ENCODE measurements around the gene BCDIN3D. TPM values are rescaled to one million over a fixed set of nuclear protein-coding genes. Genes with fewer than 3 reads are reported as not detected.

The BCDIN3D gene
- total RNA-seq, 1 donor from 2014 or later, result 3.3 TPM

DNA sequence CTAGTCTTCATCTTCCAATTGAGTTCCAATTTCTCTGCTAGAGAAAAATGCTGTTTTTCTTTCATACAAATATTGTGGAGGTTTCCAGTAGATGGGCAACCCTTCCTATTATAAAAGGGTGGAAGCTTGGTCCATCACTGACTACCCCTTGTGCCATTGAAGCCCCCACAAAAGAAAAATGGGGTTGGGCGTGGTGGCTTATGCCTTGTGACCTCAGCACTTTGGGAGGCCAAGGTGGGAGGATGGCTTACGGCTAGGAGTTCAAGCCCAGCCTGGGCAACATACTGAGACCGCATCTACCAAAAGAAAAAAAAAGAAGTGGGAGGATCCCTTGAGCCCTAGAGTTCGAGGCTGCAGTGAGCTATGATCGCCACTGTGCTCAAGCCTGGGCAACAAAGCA is 37.5 kb downstream of the BCDIN3D start:
- Mint-ChIP-seq H3K36me3 (ENCODE audit: low read depth) (peaks cover 15% of the 10 kb centered on the region), H3K27me3 (ENCODE audit: low read depth) (no peaks in the 10 kb centered on the region), H3K4me3 (ENCODE audit: unreplicated experiment) (no peak overlapping the region), H3K4me1 (ENCODE audit: low read depth) (peaks cover 31% of the 10 kb centered on the region), H3K27ac (ENCODE audit: unreplicated experiment) (no peak overlapping the region), H3K9me3 (ENCODE audit: low read depth) (no peaks in the 10 kb centered on the region)
- TF ChIP-seq, protein P1, sequence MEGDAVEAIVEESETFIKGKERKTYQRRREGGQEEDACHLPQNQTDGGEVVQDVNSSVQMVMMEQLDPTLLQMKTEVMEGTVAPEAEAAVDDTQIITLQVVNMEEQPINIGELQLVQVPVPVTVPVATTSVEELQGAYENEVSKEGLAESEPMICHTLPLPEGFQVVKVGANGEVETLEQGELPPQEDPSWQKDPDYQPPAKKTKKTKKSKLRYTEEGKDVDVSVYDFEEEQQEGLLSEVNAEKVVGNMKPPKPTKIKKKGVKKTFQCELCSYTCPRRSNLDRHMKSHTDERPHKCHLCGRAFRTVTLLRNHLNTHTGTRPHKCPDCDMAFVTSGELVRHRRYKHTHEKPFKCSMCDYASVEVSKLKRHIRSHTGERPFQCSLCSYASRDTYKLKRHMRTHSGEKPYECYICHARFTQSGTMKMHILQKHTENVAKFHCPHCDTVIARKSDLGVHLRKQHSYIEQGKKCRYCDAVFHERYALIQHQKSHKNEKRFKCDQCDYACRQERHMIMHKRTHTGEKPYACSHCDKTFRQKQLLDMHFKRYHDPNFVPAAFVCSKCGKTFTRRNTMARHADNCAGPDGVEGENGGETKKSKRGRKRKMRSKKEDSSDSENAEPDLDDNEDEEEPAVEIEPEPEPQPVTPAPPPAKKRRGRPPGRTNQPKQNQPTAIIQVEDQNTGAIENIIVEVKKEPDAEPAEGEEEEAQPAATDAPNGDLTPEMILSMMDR (IDR thresholded peaks at IDR 0.05), result no peak
- peak; percentile 18 for DNase-seq (ENCODE audit: low spot score)

DNA sequence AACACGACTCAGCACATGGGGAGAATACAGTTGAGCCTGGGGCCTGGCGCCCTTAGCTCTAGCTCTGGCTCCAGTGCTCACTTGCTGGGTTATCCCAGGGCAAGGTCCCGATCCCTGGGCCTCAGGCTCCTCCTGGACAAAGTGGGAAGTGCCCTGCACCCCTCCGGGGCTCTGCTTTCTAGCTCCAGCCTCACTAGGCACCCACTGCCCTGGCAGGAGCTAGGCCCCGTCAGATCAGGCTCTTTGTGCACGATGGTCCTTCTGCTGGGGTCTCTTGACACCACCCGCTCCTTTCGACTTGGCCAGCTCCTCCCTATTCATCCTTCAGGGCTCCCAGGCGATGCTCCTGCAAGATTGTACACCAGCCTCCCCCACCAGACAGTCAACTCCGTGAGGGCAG is 38.1 kb downstream of the BCDIN3D start:
- Mint-ChIP-seq H3K4me3 (ENCODE audit: unreplicated experiment) (no peak overlapping the region), H3K9me3 (ENCODE audit: low read depth) (no peaks in the 10 kb centered on the region), H3K27me3 (ENCODE audit: low read depth) (no peaks in the 10 kb centered on the region), H3K36me3 (ENCODE audit: low read depth) (peaks cover 19% of the 10 kb centered on the region), H3K4me1 (ENCODE audit: low read depth) (peaks cover 26% of the 10 kb centered on the region), H3K27ac (ENCODE audit: unreplicated experiment) (no peak overlapping the region)
- no peak for DNase-seq (ENCODE audit: low spot score)
- TF ChIP-seq, protein P1 (IDR thresholded peaks at IDR 0.05), result no peak

- Mint-ChIP-seq H3K27ac (ENCODE audit: unreplicated experiment) (no peak overlapping the region), H3K27me3 (ENCODE audit: low read depth) (no peaks in the 10 kb centered on the region), H3K9me3 (ENCODE audit: low read depth) (no peaks in the 10 kb centered on the region), H3K4me1 (ENCODE audit: low read depth) (peaks cover 16% of the 10 kb centered on the region), H3K4me3 (ENCODE audit: unreplicated experiment) (no peak overlapping the region), H3K36me3 (ENCODE audit: low read depth) (peaks cover 24% of the 10 kb centered on the region)
- TF ChIP-seq, protein P1 (IDR thresholded peaks at IDR 0.05), result no peak
- DNase-seq (ENCODE audit: low spot score), result no peak
These were observed 39.0 kb downstream of the BCDIN3D start for GRCh38 chr12:49803693-49804450.

DNA sequence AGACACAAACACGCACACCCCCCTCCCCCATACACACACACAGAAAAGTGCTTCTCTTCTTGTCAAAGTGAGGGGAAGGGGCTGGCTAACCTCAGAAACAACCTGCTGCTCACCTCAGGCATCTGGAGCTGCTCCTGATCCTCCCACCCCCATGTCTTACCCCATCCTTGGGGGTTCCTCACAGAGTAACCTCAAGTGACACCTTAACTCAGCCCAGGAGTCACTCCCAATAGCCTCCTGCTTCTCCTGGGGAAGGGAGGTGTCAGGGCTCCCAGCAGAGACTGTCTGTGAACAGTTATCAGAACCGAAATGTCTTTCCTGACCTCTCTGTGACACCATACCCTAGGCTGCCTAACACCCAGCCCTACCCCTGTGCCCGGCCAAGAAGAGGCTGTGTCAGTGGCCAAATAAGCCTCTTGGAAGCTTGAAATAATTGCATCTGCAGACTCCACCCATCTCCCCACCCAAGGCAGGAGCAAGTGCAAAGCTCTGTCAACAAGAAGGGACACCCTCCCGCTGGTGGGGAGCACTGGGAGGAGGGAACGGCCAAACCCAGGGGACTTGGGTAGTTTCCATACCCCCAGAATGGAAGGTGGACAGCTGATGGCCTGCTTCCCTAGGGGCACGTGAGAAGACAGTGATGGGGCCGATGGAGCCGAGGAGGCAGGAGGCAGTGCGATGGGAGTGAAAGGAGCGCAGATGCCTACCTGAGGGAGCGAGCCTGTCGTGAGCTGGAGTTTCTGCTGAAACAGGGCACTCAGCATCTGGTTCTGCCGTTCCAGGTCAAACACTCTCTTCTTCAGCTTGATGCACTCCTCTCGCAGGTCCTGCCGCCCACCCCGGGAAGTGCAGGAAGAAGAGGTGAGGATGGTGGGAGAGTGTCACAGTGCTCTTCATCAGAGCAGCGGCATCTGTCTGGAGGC is 41.5 kb downstream of the BCDIN3D start:
- H3K27me3 Mint-ChIP-seq (ENCODE audit: low read depth), result no peaks in the 10 kb centered on the region
- H3K9me3 Mint-ChIP-seq (ENCODE audit: low read depth), result no peaks in the 10 kb centered on the region
- H3K4me3 Mint-ChIP-seq (ENCODE audit: unreplicated experiment), result no peak overlapping the region
- H3K36me3 Mint-ChIP-seq (ENCODE audit: low read depth), result peaks cover 27% of the 10 kb centered on the region
- TF ChIP-seq, protein P1 (IDR thresholded peaks at IDR 0.05), result no peak
- H3K4me1 Mint-ChIP-seq (ENCODE audit: low read depth), result no peaks in the 10 kb centered on the region
- H3K27ac Mint-ChIP-seq (ENCODE audit: unreplicated experiment), result no peak overlapping the region
- DNase-seq (ENCODE audit: low spot score), result peak; percentile 70

GRCh38 chr12:49800421-49801140 is 42.3 kb downstream of the BCDIN3D start:
- TF ChIP-seq, protein P1 (IDR thresholded peaks at IDR 0.05), result no peak
- no peak overlapping the region for H3K27ac Mint-ChIP-seq (ENCODE audit: unreplicated experiment)
- H3K27me3 Mint-ChIP-seq (ENCODE audit: low read depth), result no peaks in the 10 kb centered on the region
- H3K9me3 Mint-ChIP-seq (ENCODE audit: low read depth), result no peaks in the 10 kb centered on the region
- H3K4me3 Mint-ChIP-seq (ENCODE audit: unreplicated experiment), result no peak overlapping the region
- peaks cover 31% of the 10 kb centered on the region for H3K36me3 Mint-ChIP-seq (ENCODE audit: low read depth)
- H3K4me1 Mint-ChIP-seq (ENCODE audit: low read depth), result no peaks in the 10 kb centered on the region
- DNase-seq (ENCODE audit: low spot score), result peak; percentile 72

Measured in chondrocyte (in vitro differentiated cells).